Measurements from ENCODE around the gene ATP6V0A4.

The ATP6V0A4 gene

DNA sequence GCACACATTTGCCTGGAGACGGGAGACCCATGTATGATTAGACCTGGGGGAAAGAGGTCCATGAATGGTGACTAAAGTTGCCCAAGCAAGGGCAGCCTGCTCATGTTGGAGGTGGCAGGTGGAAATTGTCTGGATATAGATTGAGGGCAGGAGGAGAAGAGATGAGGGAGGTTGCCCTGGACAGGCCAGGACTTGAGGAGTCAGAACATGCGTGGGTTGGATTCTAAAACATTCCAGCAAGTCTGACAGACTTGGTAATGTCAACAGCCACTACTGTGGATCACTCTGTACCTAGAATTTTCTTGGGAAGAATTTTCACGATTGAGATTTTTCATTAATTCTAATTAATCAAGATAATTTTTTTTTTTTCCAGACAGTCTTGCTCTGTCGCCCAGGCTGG, 77.7 kb downstream of the ATP6V0A4 start:
- no peaks in the 10 kb centered on the region for H3K4me1 ChIP-seq (ENCODE audit: control insufficient read depth, insufficient read depth, low read length)
- H3K9ac ChIP-seq (ENCODE audit: low read depth, low read length): no peak overlapping the region
- no peaks in the 10 kb centered on the region for H3K36me3 ChIP-seq (ENCODE audit: insufficient read depth, low read length)
- no peak overlapping the region for H3K4me3 ChIP-seq (ENCODE audit: low read length)
- no peaks in the 10 kb centered on the region for H3K9me3 ChIP-seq (replicated peaks; ENCODE audit: low read length)
- no peaks in the 10 kb centered on the region for H3K27me3 ChIP-seq (ENCODE audit: control insufficient read depth, insufficient read depth, low read length)
- H3K4me2 ChIP-seq (ENCODE audit: low read length): no peak overlapping the region

DNA sequence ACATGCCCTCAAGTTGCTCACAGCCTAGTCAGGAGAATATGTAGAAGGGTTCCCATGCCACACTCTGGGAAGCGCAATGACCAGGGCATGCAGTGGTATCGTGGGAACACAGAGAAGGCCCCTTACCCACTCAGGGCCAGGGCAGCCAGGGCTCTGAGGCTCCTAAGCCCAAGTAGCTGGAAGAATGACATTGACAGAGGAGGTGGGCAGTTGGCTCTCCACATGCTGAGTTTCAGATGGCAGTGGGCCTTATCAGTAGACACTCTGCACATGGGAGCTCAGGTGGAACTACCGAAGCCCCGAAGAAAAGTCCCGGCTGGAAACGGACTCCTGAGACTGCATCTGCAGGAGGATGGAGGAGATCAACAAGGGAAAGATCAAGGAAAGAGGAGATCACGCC, 81.1 kb downstream of the ATP6V0A4 start:
- H3K9me3 ChIP-seq (replicated peaks; ENCODE audit: low read length): no peaks in the 10 kb centered on the region
- no peak overlapping the region for H3K9ac ChIP-seq (ENCODE audit: low read depth, low read length)
- no peaks in the 10 kb centered on the region for H3K27me3 ChIP-seq (ENCODE audit: control insufficient read depth, insufficient read depth, low read length)
- no peak overlapping the region for H3K4me2 ChIP-seq (ENCODE audit: low read length)
- no peak overlapping the region for H3K4me3 ChIP-seq (ENCODE audit: low read length)
- no peaks in the 10 kb centered on the region for H3K4me1 ChIP-seq (ENCODE audit: control insufficient read depth, insufficient read depth, low read length)
- no peaks in the 10 kb centered on the region for H3K36me3 ChIP-seq (ENCODE audit: insufficient read depth, low read length)

DNA sequence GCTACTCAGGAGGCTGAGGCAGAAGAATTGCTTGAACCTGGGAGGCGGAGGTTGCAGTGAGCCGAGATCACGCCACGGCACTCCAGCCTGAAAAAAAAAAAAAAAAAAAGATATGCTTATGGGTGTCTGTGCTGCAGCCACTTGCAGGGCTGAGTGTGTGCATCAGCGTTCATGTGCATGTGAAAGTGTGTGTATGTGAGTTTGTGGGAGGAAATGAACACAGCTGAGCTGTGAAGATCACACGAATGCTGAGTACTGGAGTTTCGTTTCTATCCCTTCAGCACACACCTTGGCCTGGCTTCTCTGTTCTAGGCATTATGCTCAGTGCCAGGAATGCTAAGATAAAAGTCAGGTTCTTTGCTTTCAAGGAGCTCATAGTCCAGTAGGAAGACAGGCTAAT, 84.8 kb downstream of the ATP6V0A4 start:
- no peaks in the 10 kb centered on the region for H3K9me3 ChIP-seq (replicated peaks; ENCODE audit: low read length)
- no peaks in the 10 kb centered on the region for H3K36me3 ChIP-seq (ENCODE audit: insufficient read depth, low read length)
- no peak overlapping the region for H3K4me3 ChIP-seq (ENCODE audit: low read length)
- no peak overlapping the region for H3K9ac ChIP-seq (ENCODE audit: low read depth, low read length)
- no peaks in the 10 kb centered on the region for H3K4me1 ChIP-seq (ENCODE audit: control insufficient read depth, insufficient read depth, low read length)
- no peak overlapping the region for H3K4me2 ChIP-seq (ENCODE audit: low read length)
- H3K27me3 ChIP-seq (ENCODE audit: control insufficient read depth, insufficient read depth, low read length): no peaks in the 10 kb centered on the region

DNA sequence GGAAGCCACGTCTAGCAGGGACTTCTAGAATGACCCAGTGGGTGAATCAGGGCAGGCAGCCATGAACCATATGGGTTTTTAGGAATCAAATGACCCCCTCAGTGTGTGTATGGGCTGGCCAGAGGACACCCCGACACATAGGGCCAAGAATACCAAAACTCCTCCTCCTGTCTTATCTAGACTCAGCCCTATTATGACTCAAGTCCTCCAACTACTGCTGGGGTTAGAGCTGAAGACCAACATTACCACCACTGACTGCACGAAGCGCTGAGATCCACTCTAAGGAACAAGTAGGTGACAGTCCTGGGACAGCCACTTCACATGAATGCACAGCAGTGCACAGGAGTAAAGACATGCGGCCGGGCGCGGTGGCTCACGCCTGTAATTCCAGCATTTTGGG, 85.3 kb downstream of the ATP6V0A4 start:
- no peaks in the 10 kb centered on the region for H3K36me3 ChIP-seq (ENCODE audit: insufficient read depth, low read length)

DNA sequence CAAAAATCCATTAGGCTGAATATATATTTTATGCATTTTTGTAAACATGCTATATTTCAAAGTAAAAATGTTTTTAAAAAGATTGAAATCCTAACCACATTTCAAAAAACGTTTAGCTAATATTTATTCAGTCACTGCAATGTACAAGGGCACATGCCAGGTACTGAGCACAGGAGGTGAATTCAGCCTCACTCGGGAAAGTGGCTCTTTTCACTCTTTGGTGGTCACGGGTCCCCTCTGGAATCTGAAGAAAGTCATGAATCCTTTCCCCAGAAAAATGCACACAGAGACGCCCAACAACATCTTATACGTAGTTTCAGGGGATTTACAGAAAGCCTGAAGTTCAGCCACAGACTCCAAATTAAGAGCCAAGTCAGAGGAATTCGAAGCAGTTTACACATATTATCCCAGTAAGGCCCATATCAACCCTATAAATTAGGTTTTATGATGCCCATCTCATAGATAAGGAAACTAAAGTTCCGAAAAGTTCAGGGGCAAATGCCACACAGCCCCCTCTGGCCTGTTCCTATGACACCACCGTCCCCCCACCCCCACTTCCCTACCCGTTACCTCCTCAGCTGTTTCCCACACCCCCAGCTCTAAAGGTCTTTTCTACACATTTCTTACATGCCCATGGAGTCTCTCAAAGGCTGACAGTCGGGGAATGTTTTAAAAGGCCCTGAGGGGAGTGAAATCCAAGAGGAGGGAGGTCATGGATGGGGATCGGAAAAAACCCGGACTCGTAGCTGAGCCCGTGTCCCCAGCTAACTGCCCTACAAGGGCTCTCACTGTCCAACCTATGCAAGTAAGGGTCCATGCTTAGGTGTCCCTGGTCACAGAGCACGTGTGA, 87.2 kb downstream of the ATP6V0A4 start:
- Histone ChIP-seq H3K9ac (ENCODE audit: low read depth, low read length) (no peak overlapping the region), H3K4me1 (ENCODE audit: control insufficient read depth, insufficient read depth, low read length) (no peaks in the 10 kb centered on the region), H3K9me3 (replicated peaks; ENCODE audit: low read length) (no peaks in the 10 kb centered on the region), H3K4me3 (ENCODE audit: low read length) (no peak overlapping the region), H3K36me3 (ENCODE audit: insufficient read depth, low read length) (no peaks in the 10 kb centered on the region), H3K4me2 (ENCODE audit: low read length) (no peak overlapping the region), H3K27me3 (ENCODE audit: control insufficient read depth, insufficient read depth, low read length) (no peaks in the 10 kb centered on the region)

More for the DNA sequence above, 85.3 kb downstream of the ATP6V0A4 start:
- H3K4me1 ChIP-seq (ENCODE audit: control insufficient read depth, insufficient read depth, low read length): no peaks in the 10 kb centered on the region
- no peak overlapping the region for H3K9ac ChIP-seq (ENCODE audit: low read depth, low read length)
- no peak overlapping the region for H3K4me3 ChIP-seq (ENCODE audit: low read length)
- H3K9me3 ChIP-seq (replicated peaks; ENCODE audit: low read length): no peaks in the 10 kb centered on the region
- no peak overlapping the region for H3K4me2 ChIP-seq (ENCODE audit: low read length)
- H3K27me3 ChIP-seq (ENCODE audit: control insufficient read depth, insufficient read depth, low read length): no peaks in the 10 kb centered on the region

DNA sequence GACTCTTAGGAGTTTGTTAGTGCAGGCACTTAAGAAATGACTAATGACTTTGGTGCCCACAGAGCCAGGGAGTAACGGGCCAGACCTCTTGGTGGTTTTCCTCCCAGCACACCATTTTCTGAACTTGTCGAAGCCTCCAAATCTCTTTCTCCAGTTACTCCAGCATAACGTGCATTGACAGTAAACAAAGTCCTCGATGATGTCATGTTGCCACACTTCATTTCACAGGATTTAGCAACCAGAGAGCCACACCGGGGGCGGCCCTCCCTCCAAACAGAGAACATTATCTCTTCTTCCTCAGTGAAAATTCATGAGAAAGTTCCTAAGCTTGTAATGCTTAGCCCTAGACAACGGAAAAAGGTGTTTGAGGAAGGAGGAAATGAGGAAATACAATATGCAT, 92.8 kb downstream of the ATP6V0A4 start:
- no peak overlapping the region for H3K9ac ChIP-seq (ENCODE audit: low read depth, low read length)
- H3K4me1 ChIP-seq (ENCODE audit: control insufficient read depth, insufficient read depth, low read length): no peaks in the 10 kb centered on the region
- no peaks in the 10 kb centered on the region for H3K9me3 ChIP-seq (replicated peaks; ENCODE audit: low read length)
- H3K27me3 ChIP-seq (ENCODE audit: control insufficient read depth, insufficient read depth, low read length): no peaks in the 10 kb centered on the region
- H3K36me3 ChIP-seq (ENCODE audit: insufficient read depth, low read length): no peaks in the 10 kb centered on the region
- no peak overlapping the region for H3K4me3 ChIP-seq (ENCODE audit: low read length)
- H3K4me2 ChIP-seq (ENCODE audit: low read length): no peak overlapping the region

DNA sequence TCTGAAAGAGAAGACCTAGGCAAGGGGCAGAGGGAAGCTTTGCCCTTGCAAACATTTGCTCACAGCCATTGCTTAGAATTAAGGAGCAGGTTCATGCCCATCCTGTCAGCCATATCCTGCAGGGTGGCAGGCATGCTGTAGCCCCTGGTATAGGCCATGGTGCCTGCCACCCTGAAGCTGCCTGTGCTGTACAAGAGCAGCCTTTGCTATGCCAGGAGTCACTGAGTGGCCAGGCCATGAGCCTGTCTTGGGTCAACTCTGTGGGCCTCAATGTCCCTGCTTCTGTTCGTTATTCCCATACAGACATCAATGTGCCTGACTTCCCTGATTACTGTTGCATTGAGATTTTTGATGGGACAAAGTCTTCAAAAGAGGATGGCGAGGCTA, 96.5 kb downstream of the ATP6V0A4 start:
- Histone ChIP-seq H3K9ac (ENCODE audit: low read depth, low read length) (no peak overlapping the region), H3K4me1 (ENCODE audit: control insufficient read depth, insufficient read depth, low read length) (no peaks in the 10 kb centered on the region), H3K9me3 (replicated peaks; ENCODE audit: low read length) (no peaks in the 10 kb centered on the region), H3K36me3 (ENCODE audit: insufficient read depth, low read length) (no peaks in the 10 kb centered on the region), H3K27me3 (ENCODE audit: control insufficient read depth, insufficient read depth, low read length) (no peaks in the 10 kb centered on the region), H3K4me2 (ENCODE audit: low read length) (no peak overlapping the region), H3K4me3 (ENCODE audit: low read length) (no peak overlapping the region)

DNA sequence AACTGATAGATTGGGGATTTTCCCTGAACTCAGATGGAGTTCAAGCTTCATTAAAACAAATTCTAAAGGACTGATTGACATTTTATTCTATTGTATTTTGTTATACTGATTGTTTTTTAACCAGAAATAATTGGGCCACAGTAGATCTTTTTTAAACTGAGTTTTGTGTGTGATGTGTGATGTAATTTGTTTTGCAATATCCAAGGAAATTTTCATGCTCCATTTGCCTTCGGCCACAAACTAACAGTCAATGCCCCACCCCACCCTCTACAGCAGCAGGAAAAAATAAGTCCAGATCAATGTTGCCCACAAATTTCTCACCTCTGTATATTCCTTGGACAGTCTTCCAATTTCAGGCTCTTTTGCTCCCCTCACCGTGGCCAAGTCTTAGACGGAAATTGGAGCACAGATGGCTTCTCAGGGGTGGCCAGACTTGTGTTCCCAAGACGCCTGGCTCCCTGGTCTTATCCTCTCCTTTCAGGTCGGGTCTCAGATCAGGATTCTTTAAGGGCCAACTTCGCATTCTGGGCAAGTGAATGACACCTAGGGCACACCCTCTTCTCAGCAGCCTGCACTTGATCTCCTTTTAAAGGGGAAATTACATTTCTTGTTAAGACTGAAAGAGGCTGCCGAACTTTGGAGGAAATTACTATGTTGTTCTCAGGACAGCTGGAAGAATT, 97.0 kb downstream of the ATP6V0A4 start, which contains the start of gene SVOPL:
Gene SVOPL, minus strand, starts transcription at position 506 of the 680 bp plus-strand sequence. CDS start 22,317 bp downstream, outside the sequence.
- H3K36me3 ChIP-seq (ENCODE audit: insufficient read depth, low read length): no peaks in the 10 kb centered on the region
- H3K27me3 ChIP-seq (ENCODE audit: control insufficient read depth, insufficient read depth, low read length): no peaks in the 10 kb centered on the region
- H3K4me2 ChIP-seq (ENCODE audit: low read length): no peak within 1 kb of the TSS
- no peak within 1 kb of the TSS for H3K9ac ChIP-seq (ENCODE audit: low read depth, low read length)
- no peaks in the 10 kb centered on the region for H3K9me3 ChIP-seq (replicated peaks; ENCODE audit: low read length)
- no peaks in the 10 kb centered on the region for H3K4me1 ChIP-seq (ENCODE audit: control insufficient read depth, insufficient read depth, low read length)
- no peak within 1 kb of the TSS for H3K4me3 ChIP-seq (ENCODE audit: low read length)

DNA sequence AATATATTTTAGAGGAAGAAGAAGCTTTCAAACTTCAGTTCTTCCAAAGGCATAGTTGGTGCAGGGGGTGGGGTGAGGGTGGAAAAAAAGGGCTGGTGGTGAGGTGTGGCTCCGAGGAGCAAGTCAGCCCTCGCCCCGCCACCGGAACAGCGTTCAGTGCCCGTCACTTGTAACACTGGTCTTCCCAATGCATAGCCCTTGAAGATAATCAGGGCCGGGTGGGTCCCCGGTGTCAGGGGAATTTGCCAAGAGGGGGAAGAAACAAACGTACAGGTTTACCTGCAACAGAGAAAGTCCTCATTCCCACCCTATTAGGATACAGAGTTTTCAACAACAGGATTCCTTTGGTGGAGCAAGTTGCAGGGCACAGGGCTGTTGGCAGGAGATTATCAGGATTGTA, 98.3 kb downstream of the ATP6V0A4 start:
- Histone ChIP-seq H3K4me3 (ENCODE audit: low read length) (no peak overlapping the region), H3K4me2 (ENCODE audit: low read length) (no peak overlapping the region), H3K9ac (ENCODE audit: low read depth, low read length) (no peak overlapping the region), H3K9me3 (replicated peaks; ENCODE audit: low read length) (no peaks in the 10 kb centered on the region), H3K36me3 (ENCODE audit: insufficient read depth, low read length) (no peaks in the 10 kb centered on the region), H3K4me1 (ENCODE audit: control insufficient read depth, insufficient read depth, low read length) (no peaks in the 10 kb centered on the region), H3K27me3 (ENCODE audit: control insufficient read depth, insufficient read depth, low read length) (no peaks in the 10 kb centered on the region)

DNA sequence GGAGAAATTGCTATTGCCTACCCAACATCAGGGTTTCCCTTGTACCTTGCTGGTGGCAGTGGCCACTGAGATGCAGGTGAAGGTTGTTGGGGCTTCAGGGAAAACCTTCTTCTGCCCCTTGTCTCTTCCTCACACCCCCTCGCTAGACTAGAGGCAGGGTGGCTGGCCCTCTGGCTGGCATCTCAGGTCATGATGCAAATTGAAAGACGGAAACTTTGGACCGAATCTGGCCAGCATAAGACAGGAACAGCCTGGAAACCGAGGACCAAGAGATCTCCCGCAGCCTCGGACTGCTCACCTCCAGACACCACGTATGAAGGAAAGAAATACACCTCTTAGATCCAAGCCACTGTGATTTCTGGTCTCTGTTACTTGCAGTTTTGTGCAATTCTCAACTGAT, 99.7 kb downstream of the ATP6V0A4 start:
- no peak overlapping the region for H3K4me3 ChIP-seq (ENCODE audit: low read length)

DNA sequence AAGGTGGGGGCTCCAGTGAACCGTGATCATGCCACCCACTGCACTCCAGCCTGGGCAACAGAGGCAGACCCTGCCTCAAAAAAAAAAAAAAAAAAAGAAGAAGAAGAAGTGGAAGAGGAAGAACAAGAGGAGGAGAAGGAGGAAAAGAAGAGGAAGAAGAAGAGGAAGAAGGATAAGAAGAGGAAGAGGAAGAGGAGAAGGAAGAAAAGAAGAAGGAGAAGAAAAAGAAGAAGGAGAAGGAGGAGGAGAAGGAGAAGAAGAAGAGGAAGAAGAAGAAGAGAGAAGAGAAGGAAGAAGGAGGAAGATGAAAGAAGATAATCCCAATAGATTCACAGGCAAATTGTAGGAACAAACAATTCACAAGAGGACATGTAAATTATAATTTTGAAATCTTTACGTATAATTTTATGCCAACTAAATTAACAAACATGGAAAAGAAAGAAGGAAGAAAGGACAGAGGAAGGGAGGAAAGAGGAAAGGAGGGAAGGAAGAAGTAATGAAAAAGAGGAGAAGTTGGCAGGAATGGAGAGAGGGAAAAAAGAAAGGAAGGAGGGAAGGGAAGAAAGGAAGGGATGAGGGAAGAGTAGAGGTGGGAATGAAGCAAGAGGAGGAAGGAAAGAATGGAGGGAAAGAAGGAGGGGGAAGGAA, 100.3 kb downstream of the ATP6V0A4 start:
- no peaks in the 10 kb centered on the region for H3K27me3 ChIP-seq (ENCODE audit: control insufficient read depth, insufficient read depth, low read length)
- H3K9ac ChIP-seq (ENCODE audit: low read depth, low read length): no peak overlapping the region
- no peak overlapping the region for H3K4me3 ChIP-seq (ENCODE audit: low read length)
- H3K4me1 ChIP-seq (ENCODE audit: control insufficient read depth, insufficient read depth, low read length): no peaks in the 10 kb centered on the region
- H3K4me2 ChIP-seq (ENCODE audit: low read length): no peak overlapping the region
- H3K36me3 ChIP-seq (ENCODE audit: insufficient read depth, low read length): no peaks in the 10 kb centered on the region
- no peaks in the 10 kb centered on the region for H3K9me3 ChIP-seq (replicated peaks; ENCODE audit: low read length)

More for the DNA sequence above, 99.7 kb downstream of the ATP6V0A4 start:
- Histone ChIP-seq H3K9me3 (replicated peaks; ENCODE audit: low read length) (no peaks in the 10 kb centered on the region), H3K9ac (ENCODE audit: low read depth, low read length) (no peak overlapping the region), H3K27me3 (ENCODE audit: control insufficient read depth, insufficient read depth, low read length) (no peaks in the 10 kb centered on the region), H3K4me1 (ENCODE audit: control insufficient read depth, insufficient read depth, low read length) (no peaks in the 10 kb centered on the region), H3K4me2 (ENCODE audit: low read length) (no peak overlapping the region), H3K36me3 (ENCODE audit: insufficient read depth, low read length) (no peaks in the 10 kb centered on the region)

Measured in skeletal muscle satellite cell (primary cell).